HFFc6 (cell line): ENCODE measurements around the gene TNNI2. TPM values are rescaled to one million over a fixed set of nuclear protein-coding genes. Genes with fewer than 3 reads are reported as not detected.
"Not testable (repeated sequence)": the region's sequence is repeated elsewhere in the genome, so short reads cannot be mapped to it uniquely, and the experiment has no call there.

Source experiments
- DNase-seq: peaks from one replicate; pipeline ENCODE4 v3.0.0-alpha.2; 2018
- H3K27ac Mint-ChIP-seq: 2 replicates; pipeline ENCODE4 v1.8.0; 2020; ENCODE audit warnings: mild to moderate bottlenecking, mixed read lengths
- H3K27me3 Mint-ChIP-seq: 2 replicates; pipeline ENCODE4 v1.8.0; 2021; ENCODE audit warnings: mild to moderate bottlenecking, moderate library complexity, mixed read lengths; ENCODE audit not compliant: insufficient read depth
- H3K36me3 Mint-ChIP-seq: 2 replicates; pipeline ENCODE4 v1.8.0; 2021; ENCODE audit warnings: low read depth, mixed read lengths
- H3K4me1 Mint-ChIP-seq: 2 replicates; pipeline ENCODE4 v1.8.0; 2020; ENCODE audit warnings: low read depth, mixed read lengths
- H3K4me3 Mint-ChIP-seq: 2 replicates; pipeline ENCODE4 v1.8.0; 2020; ENCODE audit warnings: mild to moderate bottlenecking, moderate library complexity, mixed read lengths
- H3K9me3 Mint-ChIP-seq: 2 replicates; pipeline ENCODE4 v1.8.0; 2020; ENCODE audit warnings: mild to moderate bottlenecking, mixed read lengths
- total RNA-seq, 6 experiments: library from RNA; stranded (reverse); fragmentation: NEBNext Ultra II Directional; extraction: Animal tissue kit (Norgen Biotek cat#: 25700); gene quantifications; 2 replicates in 1 of 6; 3 replicates in 5 of 6; pipeline ENCODE4 v1.2.3, GENCODE V29; 2021
- TF ChIP-seq, protein P1 (sequence below): fragments of 200-600 bp; sonication (generic); IDR thresholded peaks from 2 replicates; pipeline ENCODE4 v1.5.0; 2021; ENCODE audit warnings: antibody characterized with exemption, mild to moderate bottlenecking

The TNNI2 gene
- total RNA-seq, 6 experiments from 2014 or later, result not detected

DNA sequence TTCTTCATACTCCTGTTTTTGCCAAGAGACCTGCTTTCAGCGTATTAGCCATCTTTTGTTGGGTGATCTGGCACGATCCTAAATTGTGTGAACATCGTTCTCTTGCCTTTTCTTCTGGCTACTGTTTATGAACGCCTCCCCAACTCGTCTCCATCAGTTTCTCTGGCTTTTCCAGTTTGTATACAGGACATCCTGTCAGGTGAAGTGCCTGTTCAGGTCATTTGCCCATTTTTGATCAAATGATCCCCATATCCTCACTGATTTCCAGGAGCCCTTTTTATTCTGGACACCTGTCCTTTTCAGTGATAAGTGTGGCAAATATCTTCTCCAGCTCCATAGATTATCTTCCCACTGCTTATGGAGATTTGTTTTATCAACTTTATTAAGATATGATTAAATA, 26.5 kb upstream of the TNNI2 start:
- H3K4me3 Mint-ChIP-seq, result no peak overlapping the region
- H3K36me3 Mint-ChIP-seq, result no peaks in the 10 kb centered on the region
- no peaks in the 10 kb centered on the region for H3K4me1 Mint-ChIP-seq
- H3K9me3 Mint-ChIP-seq, result peaks cover 9% of the 10 kb centered on the region; the same call in 1 of the 2 replicates
- TF ChIP-seq, protein P1, sequence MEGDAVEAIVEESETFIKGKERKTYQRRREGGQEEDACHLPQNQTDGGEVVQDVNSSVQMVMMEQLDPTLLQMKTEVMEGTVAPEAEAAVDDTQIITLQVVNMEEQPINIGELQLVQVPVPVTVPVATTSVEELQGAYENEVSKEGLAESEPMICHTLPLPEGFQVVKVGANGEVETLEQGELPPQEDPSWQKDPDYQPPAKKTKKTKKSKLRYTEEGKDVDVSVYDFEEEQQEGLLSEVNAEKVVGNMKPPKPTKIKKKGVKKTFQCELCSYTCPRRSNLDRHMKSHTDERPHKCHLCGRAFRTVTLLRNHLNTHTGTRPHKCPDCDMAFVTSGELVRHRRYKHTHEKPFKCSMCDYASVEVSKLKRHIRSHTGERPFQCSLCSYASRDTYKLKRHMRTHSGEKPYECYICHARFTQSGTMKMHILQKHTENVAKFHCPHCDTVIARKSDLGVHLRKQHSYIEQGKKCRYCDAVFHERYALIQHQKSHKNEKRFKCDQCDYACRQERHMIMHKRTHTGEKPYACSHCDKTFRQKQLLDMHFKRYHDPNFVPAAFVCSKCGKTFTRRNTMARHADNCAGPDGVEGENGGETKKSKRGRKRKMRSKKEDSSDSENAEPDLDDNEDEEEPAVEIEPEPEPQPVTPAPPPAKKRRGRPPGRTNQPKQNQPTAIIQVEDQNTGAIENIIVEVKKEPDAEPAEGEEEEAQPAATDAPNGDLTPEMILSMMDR, result no peak
- H3K27ac Mint-ChIP-seq, result no peak overlapping the region
- no peak for DNase-seq
- peaks cover 62% of the 10 kb centered on the region for H3K27me3 Mint-ChIP-seq

DNA sequence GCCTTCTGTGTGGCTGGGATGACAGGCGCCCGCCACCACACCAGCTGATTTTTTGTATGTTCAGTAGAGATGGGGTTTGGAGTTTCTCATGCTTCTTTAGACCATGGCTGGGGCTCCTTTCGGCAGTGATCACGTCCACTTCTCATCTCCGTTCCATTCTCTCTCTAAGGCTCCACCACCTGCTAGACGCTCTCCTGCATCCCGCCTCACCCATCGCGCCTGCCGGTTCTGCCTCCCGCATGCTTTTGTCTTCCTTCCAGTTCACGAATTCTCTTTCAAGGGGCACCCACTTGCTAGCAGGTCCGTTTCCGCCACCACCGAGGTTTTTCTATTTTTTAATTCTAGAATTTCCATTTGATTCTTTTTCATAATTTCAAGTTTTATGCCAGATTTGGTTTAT, 26.0 kb upstream of the TNNI2 start:
- no peak for DNase-seq
- peaks cover 9% of the 10 kb centered on the region; the same call in 1 of the 2 replicates for H3K9me3 Mint-ChIP-seq
- no peak overlapping the region for H3K27ac Mint-ChIP-seq
- H3K4me3 Mint-ChIP-seq, result no peak overlapping the region
- TF ChIP-seq, protein P1, result no peak
- H3K36me3 Mint-ChIP-seq, result no peaks in the 10 kb centered on the region
- no peaks in the 10 kb centered on the region for H3K4me1 Mint-ChIP-seq
- H3K27me3 Mint-ChIP-seq, result peaks cover 57% of the 10 kb centered on the region

DNA sequence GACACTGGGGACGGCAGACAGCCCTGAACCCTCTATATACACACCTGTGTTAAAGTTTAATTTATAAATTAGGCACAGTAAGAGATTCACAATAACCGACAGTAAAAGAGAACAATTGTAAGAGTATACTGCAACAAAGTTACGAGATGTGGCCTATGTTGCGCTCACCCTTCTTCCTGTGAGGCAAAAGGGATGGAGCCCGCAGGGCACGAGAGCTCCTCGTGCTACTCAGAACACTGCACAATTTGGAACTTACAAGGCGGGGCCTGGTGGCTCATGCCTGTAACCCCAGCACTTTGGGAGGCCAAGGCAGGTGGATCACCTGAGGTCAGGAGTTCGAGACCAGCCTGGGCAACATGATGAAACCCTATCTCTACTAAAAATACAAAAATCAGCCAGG, 25.4 kb upstream of the TNNI2 start:
- not testable (repeated sequence) for H3K27ac Mint-ChIP-seq, DNase-seq, H3K36me3 Mint-ChIP-seq, H3K4me3 Mint-ChIP-seq, H3K4me1 Mint-ChIP-seq, H3K9me3 Mint-ChIP-seq
- peaks cover 54% of the 10 kb centered on the region for H3K27me3 Mint-ChIP-seq

DNA sequence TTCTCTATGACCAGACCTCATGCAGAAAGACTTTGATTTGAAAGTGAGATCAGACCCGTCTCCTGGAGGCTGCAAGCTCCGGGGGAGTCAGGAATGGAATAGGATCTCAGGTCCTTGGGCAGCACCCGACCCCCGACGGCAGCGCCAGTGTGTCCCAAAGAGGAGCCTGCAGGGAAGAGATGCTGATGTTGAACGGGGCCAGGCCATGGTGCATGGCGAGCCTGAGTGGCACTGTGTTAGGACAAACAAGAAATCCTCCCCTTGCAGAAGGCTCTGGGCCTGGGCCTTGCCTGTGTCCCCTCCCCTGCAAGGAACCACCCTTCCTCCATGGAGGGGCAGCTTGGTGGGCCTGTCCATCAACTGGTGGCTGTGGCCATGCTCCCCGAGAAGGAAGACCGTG, 24.1 kb upstream of the TNNI2 start:
- H3K4me3 Mint-ChIP-seq, result no peak overlapping the region
- peaks cover 9% of the 10 kb centered on the region for H3K9me3 Mint-ChIP-seq
- DNase-seq, result no peak
- peaks cover 49% of the 10 kb centered on the region for H3K27me3 Mint-ChIP-seq
- no peaks in the 10 kb centered on the region for H3K36me3 Mint-ChIP-seq
- no peaks in the 10 kb centered on the region for H3K4me1 Mint-ChIP-seq
- no peak overlapping the region for H3K27ac Mint-ChIP-seq
- TF ChIP-seq, protein P1, result no peak

DNA sequence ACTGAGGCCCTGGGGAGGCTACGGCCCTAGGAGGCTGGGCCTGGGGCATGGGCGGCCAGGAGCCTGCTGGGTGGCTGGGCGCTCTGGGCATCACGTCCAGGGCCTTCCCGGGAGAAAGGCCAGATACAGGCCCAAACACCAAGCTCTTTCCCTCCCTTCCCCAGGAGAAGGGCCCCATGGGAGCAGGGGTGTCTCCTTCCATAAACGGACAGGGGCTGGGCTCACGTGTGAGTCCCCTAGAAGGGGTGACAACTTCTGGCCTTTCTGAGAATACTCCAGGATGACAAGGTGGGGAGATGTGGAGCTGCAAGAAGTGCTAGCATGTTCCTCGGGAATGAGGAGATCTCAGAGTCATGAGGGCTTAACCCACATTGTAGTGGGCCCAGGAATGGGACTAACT, 23.5 kb upstream of the TNNI2 start:
- no peak for DNase-seq
- Mint-ChIP-seq H3K4me3 (no peak overlapping the region), H3K27me3 (peaks cover 50% of the 10 kb centered on the region), H3K36me3 (no peaks in the 10 kb centered on the region), H3K9me3 (peaks cover 9% of the 10 kb centered on the region), H3K4me1 (peaks cover 3% of the 10 kb centered on the region; the same call in 1 of the 2 replicates), H3K27ac (no peak overlapping the region)
- TF ChIP-seq, protein P1, result no peak

DNA sequence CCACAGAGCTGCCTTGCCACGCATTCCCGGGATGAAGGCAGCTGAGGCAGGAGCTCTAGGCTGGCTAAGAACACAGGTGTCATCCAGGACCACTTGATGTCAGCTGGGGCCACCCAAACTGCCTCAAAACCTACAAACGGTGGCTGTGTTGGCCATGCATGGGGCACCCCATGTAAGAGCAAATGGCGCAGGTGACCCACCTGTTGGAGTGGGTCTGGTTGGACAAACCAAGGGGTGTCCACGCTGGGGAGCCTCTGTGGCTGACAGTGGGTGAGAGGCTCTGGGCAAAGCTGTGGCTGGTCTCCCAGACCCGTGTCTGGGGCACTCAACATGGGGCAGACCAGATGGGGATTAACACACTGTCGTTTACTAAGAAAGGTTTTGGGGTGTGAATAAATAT, 23.0 kb upstream of the TNNI2 start:
- Mint-ChIP-seq H3K9me3 (peaks cover 9% of the 10 kb centered on the region), H3K36me3 (no peaks in the 10 kb centered on the region), H3K27me3 (peaks cover 51% of the 10 kb centered on the region), H3K4me3 (no peak overlapping the region), H3K4me1 (peaks cover 7% of the 10 kb centered on the region; the same call in 1 of the 2 replicates), H3K27ac (no peak overlapping the region)
- TF ChIP-seq, protein P1, result no peak
- no peak for DNase-seq
